ENCODE results near the gene MYO1D.

MYO1D gene

GRCh38 chr17:32490101-32490482, 386.8 kb downstream of the MYO1D start:
- TF ChIP-seq EP300 (IDR thresholded peaks at IDR 0.05; ENCODE audit: borderline replicate concordance) (no peak), MAX (IDR thresholded peaks at IDR 0.05) (no peak), REST (IDR thresholded peaks at IDR 0.05; ENCODE audit: low read depth) (no peak), YY1 (IDR thresholded peaks at IDR 0.05; ENCODE audit: low read depth) (no peak)

GRCh38 chr17:32489320-32490100, 387.4 kb downstream of the MYO1D start:
- TF ChIP-seq USF1 (IDR thresholded peaks at IDR 0.05) (no peak), REST (IDR thresholded peaks at IDR 0.05; ENCODE audit: low read depth) (no peak), EGR1 (IDR thresholded peaks at IDR 0.05) (no peak), NFIC (IDR thresholded peaks at IDR 0.05) (no peak), EP300 (IDR thresholded peaks at IDR 0.05; ENCODE audit: borderline replicate concordance) (no peak), CREB1 (IDR thresholded peaks at IDR 0.05; ENCODE audit: low read depth) (no peak), MAX (IDR thresholded peaks at IDR 0.05) (no peak), YY1 (IDR thresholded peaks at IDR 0.05; ENCODE audit: low read depth) (no peak)

- TF ChIP-seq NFIC (IDR thresholded peaks at IDR 0.05) = no peak
- TF ChIP-seq CREB1 (IDR thresholded peaks at IDR 0.05; ENCODE audit: low read depth) = no peak
Observed at GRCh38 chr17:32488604-32489180, 388.2 kb downstream of the MYO1D start.

GRCh38 chr17:32488177-32488542, 388.8 kb downstream of the MYO1D start:
- TF ChIP-seq EP300 (IDR thresholded peaks at IDR 0.05; ENCODE audit: borderline replicate concordance) = no peak
- TF ChIP-seq FOXM1 (IDR thresholded peaks at IDR 0.05; ENCODE audit: borderline replicate concordance, low read depth) = no peak
- no peak for TF ChIP-seq USF1 (IDR thresholded peaks at IDR 0.05)
- TF ChIP-seq EGR1 (IDR thresholded peaks at IDR 0.05) = no peak
- no peak for TF ChIP-seq CREB1 (IDR thresholded peaks at IDR 0.05; ENCODE audit: low read depth)
- no peak for TF ChIP-seq REST (IDR thresholded peaks at IDR 0.05; ENCODE audit: low read depth)
- TF ChIP-seq TAF1 (IDR thresholded peaks at IDR 0.05; ENCODE audit: low read depth) = no peak
- no peak for TF ChIP-seq MAX (IDR thresholded peaks at IDR 0.05)
- no peak for TF ChIP-seq ZBTB7A (IDR thresholded peaks at IDR 0.05; ENCODE audit: low read depth)
- TF ChIP-seq TCF12 (IDR thresholded peaks at IDR 0.05; ENCODE audit: low read depth) = no peak
- TF ChIP-seq CEBPB (IDR thresholded peaks at IDR 0.05) = no peak
- TF ChIP-seq YY1 (IDR thresholded peaks at IDR 0.05; ENCODE audit: low read depth) = no peak
- no peak for TF ChIP-seq RAD21 (IDR thresholded peaks at IDR 0.05; ENCODE audit: low read depth)

Measured in Ishikawa (cell line).